Neuronal stem cell (in vitro differentiated cells): Measurements from ENCODE around the gene SYDE1. TPM values are rescaled to one million over a fixed set of nuclear protein-coding genes. Genes with fewer than 3 reads are reported as not detected.
"Not testable (repeated sequence)": the region's sequence is repeated elsewhere in the genome, so short reads cannot be mapped to it uniquely, and the experiment has no call there.

Experiments
- DNase-seq: peaks from one replicate; pipeline ENCODE4 v3.0.0-alpha.2; 2013; ENCODE audit warnings: low spot score
- H2AFZ ChIP-seq: one replicate; pipeline ENCODE4 v1.6.1; 2013; ENCODE audit warnings: mild to moderate bottlenecking, low read length, inconsistent platforms
- H2AK5ac ChIP-seq: 2 replicates; pipeline ENCODE4 v1.6.1; 2013; ENCODE audit warnings: low read depth, mild to moderate bottlenecking, inconsistent platforms, low read length, moderate library complexity, mixed read lengths
- H2BK120ac ChIP-seq: 2 replicates; pipeline ENCODE4 v1.6.1; 2013; ENCODE audit warnings: low read depth, mild to moderate bottlenecking, inconsistent platforms, low read length, moderate library complexity, mixed read lengths
- H2BK12ac ChIP-seq: one replicate; pipeline ENCODE4 v1.6.1; 2013; ENCODE audit warnings: low read length, inconsistent platforms
- H2BK15ac ChIP-seq: 2 replicates; pipeline ENCODE4 v1.6.1; 2013; ENCODE audit warnings: mild to moderate bottlenecking, low read length, inconsistent platforms, mixed read lengths
- H2BK5ac ChIP-seq: one replicate; pipeline ENCODE4 v1.6.1; 2013; ENCODE audit warnings: inconsistent platforms, mild to moderate bottlenecking, low read length, moderate library complexity
- H3K14ac ChIP-seq: one replicate; pipeline ENCODE4 v1.6.1; 2013; ENCODE audit warnings: low read length, inconsistent platforms
- H3K18ac ChIP-seq: 2 replicates; pipeline ENCODE4 v1.6.1; 2013; ENCODE audit warnings: low read length, inconsistent platforms
- H3K23ac ChIP-seq: 2 replicates; pipeline ENCODE4 v1.6.1; 2013; ENCODE audit warnings: low read depth, mild to moderate bottlenecking, mixed read lengths, low read length, inconsistent platforms; ENCODE audit not compliant: poor library complexity
- H3K27ac ChIP-seq: replicated peaks from 3 replicates; pipeline ENCODE4 v1.5.1; 2013; ENCODE audit warnings: low read length, inconsistent platforms
- H3K27me3 ChIP-seq, 3 experiments: 2 replicates each; pipeline ENCODE4 v1.6.1; 2013; ENCODE audit warnings: low read length in 3 of 3, mild to moderate bottlenecking in 2 of 3, inconsistent platforms in 1 of 3, low read depth in 1 of 3, mixed read lengths in 1 of 3, moderate library complexity in 1 of 3; ENCODE audit not compliant: control insufficient read depth in 3 of 3, insufficient read depth in 3 of 3
- H3K36me3 ChIP-seq, 2 donors: replicated peaks in 1 of 2; 2 replicates each; pipeline ENCODE4 v1.6.1; 2013; ENCODE audit warnings: low read length in 2 of 2; ENCODE audit not compliant: control insufficient read depth in 2 of 2, insufficient read depth in 2 of 2
- H3K4ac ChIP-seq: 2 replicates; pipeline ENCODE4 v1.6.1; 2013; ENCODE audit warnings: inconsistent platforms, mild to moderate bottlenecking, low read length, moderate library complexity
- H3K4me1 ChIP-seq, 2 donors: 1 replicate in 1 of 2; 2 replicates in 1 of 2; pipeline ENCODE4 v1.6.1; 2013; ENCODE audit warnings: low read length in 2 of 2, low read depth in 1 of 2; ENCODE audit not compliant: control insufficient read depth in 2 of 2, insufficient read depth in 1 of 2
- H3K4me2 ChIP-seq: one replicate; pipeline ENCODE4 v1.6.1; 2013; ENCODE audit warnings: mild to moderate bottlenecking, low read length, inconsistent platforms; ENCODE audit not compliant: insufficient read depth, poor library complexity, severe bottlenecking
- H3K4me3 ChIP-seq, 2 donors: 2 replicates each; pipeline ENCODE4 v1.5.1; 2013; ENCODE audit warnings: low read length in 2 of 2, mild to moderate bottlenecking in 2 of 2, inconsistent platforms in 1 of 2, moderate library complexity in 1 of 2
- H3K79me1 ChIP-seq: one replicate; pipeline ENCODE4 v1.6.1; 2013; ENCODE audit warnings: low read depth, mild to moderate bottlenecking, inconsistent platforms, low read length, moderate library complexity
- H3K9ac ChIP-seq: one replicate; pipeline ENCODE4 v1.6.1; 2013; ENCODE audit warnings: mild to moderate bottlenecking, low read depth, low read length, inconsistent platforms; ENCODE audit not compliant: poor library complexity
- H3K9me3 ChIP-seq, 2 donors: replicated peaks in 1 of 2; 2 replicates each; pipeline versions ENCODE3 to v1.6.1; 2013; ENCODE audit warnings: low read length in 2 of 2, mild to moderate bottlenecking in 2 of 2, inconsistent platforms in 1 of 2, low read depth in 1 of 2, mixed read lengths in 1 of 2, moderate library complexity in 1 of 2; ENCODE audit not compliant: control insufficient read depth in 2 of 2, insufficient read depth in 1 of 2
- H4K8ac ChIP-seq: one replicate; pipeline ENCODE4 v1.6.1; 2013; ENCODE audit warnings: low read depth, mild to moderate bottlenecking, inconsistent platforms, low read length, moderate library complexity
- H4K91ac ChIP-seq: one replicate; pipeline ENCODE4 v1.6.1; 2013; ENCODE audit warnings: low read length, low read depth, mild to moderate bottlenecking, inconsistent platforms; ENCODE audit not compliant: poor library complexity
- WGBS, 2 donors: extraction: QIAGEN DNeasy Blood & Tissue Kit; methylation state at CpG; one replicate each; pipeline ENCODE4 v1.1.7; 2013; ENCODE audit warnings: missing lambda C conversion rate in 2 of 2, mixed read lengths in 1 of 2; ENCODE audit not compliant: insufficient read length in 2 of 2, insufficient replicate concordance in 1 of 2; ENCODE audit errors: extremely low coverage in 2 of 2; 5-methylcytosine and 5-hydroxymethylcytosine counted together
- polyA plus RNA-seq, 2 experiments: library from polyadenylated mRNA; stranded (reverse); fragments of 200-250 nt; gene quantifications; one replicate each; pipeline ENCODE4 v1.2.3, GENCODE V29; 2013

SYDE1 gene
- polyA plus RNA-seq (2013, experiment 1 of 2): 12.9 TPM
- polyA plus RNA-seq (2013, experiment 2 of 2): 13.2 TPM

GRCh38 chr19:15107061-15108010, at the start of gene SYDE1:
Gene SYDE1, plus strand, starts transcription at chr19:15107401. Its CDS starts 33 bp downstream, at chr19:15107434.
- Histone ChIP-seq H3K27me3 (no peaks in the 10 kb centered on the region), H2BK15ac (peak within 1 kb of the TSS; percentile 69), H3K23ac (peak within 1 kb of the TSS; percentile 67), H2BK120ac (no peak within 1 kb of the TSS), H3K4me2 (peak within 1 kb of the TSS; percentile 85), H3K9ac (peak within 1 kb of the TSS; percentile 89), H3K27ac (peak within 1 kb of the TSS; percentile 83), H4K91ac (peak within 1 kb of the TSS; percentile 98), H3K36me3 (peaks cover 19 to 34% of the 10 kb centered on the region in 2 donors), H2AFZ (peak within 1 kb of the TSS; percentile 99), H2AK5ac (peak within 1 kb of the TSS; percentile 54), H3K14ac (peak within 1 kb of the TSS; percentile 76), H3K4me1 (peaks cover 4 to 9% of the 10 kb centered on the region in 2 donors), H2BK12ac (peak within 1 kb of the TSS; percentile 31), H3K18ac (peak within 1 kb of the TSS; percentile 98), H3K9me3 (peaks cover 10 to 18% of the 10 kb centered on the region in 2 donors), H3K4ac (peak within 1 kb of the TSS; percentile 97), H4K8ac (no peak within 1 kb of the TSS), H2BK5ac (peak within 1 kb of the TSS; percentile 98), H3K79me1 (peaks cover 9% of the 10 kb centered on the region), H3K4me3 (peak within 1 kb of the TSS; percentile 84 to 88)
- no CpG with 5 or more reads among the region's 78 CpGs for WGBS, 2 donors
- DNase-seq: peak; percentile 71

- Histone ChIP-seq H4K91ac (no peak overlapping the region), H3K4me3 (no peak overlapping the region), H3K23ac (no peak overlapping the region), H2AFZ (no peak overlapping the region), H2BK12ac (no peak overlapping the region), H3K9me3 (peaks cover 0 to 5% of the 10 kb centered on the region in 2 donors), H2BK5ac (no peak overlapping the region), H3K9ac (no peak overlapping the region), H3K4me1 (no peaks in the 10 kb centered on the region), H3K18ac (no peak overlapping the region), H3K4me2 (no peak overlapping the region), H2AK5ac (no peak overlapping the region), H3K14ac (no peak overlapping the region), H2BK15ac (no peak overlapping the region), H3K27ac (no peak overlapping the region), H4K8ac (no peak overlapping the region), H3K27me3 (peaks cover 0 to 16% (median 0%) of the 10 kb centered on the region in 3 experiments), H3K79me1 (no peaks in the 10 kb centered on the region), H3K36me3 (no peaks in the 10 kb centered on the region), H3K4ac (no peak overlapping the region), H2BK120ac (no peak overlapping the region)
- DNase-seq: no peak
- no CpG with 5 or more reads among the region's 12 CpGs for WGBS, 2 donors
Observed at GRCh38 chr19:15062036-15062435, 45.2 kb upstream of the SYDE1 start.

GRCh38 chr19:15070386-15070785, 36.8 kb upstream of the SYDE1 start:
- not testable (repeated sequence) for H2AFZ ChIP-seq, H2BK12ac ChIP-seq, H3K9me3 ChIP-seq, H3K4me2 ChIP-seq, H3K36me3 ChIP-seq, H2BK15ac ChIP-seq, H3K23ac ChIP-seq, H3K79me1 ChIP-seq, H2BK5ac ChIP-seq, H3K14ac ChIP-seq, H3K4me3 ChIP-seq, H3K18ac ChIP-seq, H4K8ac ChIP-seq, H3K27ac ChIP-seq, H3K4ac ChIP-seq, H2AK5ac ChIP-seq, H3K4me1 ChIP-seq, H3K9ac ChIP-seq, H4K91ac ChIP-seq, H2BK120ac ChIP-seq, DNase-seq
- no CpG with 5 or more reads among the region's 4 CpGs for WGBS, 2 donors
- peaks cover 0 to 16% (median 0%) of the 10 kb centered on the region in 3 experiments for H3K27me3 ChIP-seq

- Histone ChIP-seq H2AK5ac (no peak overlapping the region), H3K18ac (no peak overlapping the region), H2BK120ac (no peak overlapping the region), H4K91ac (no peak overlapping the region), H3K36me3 (no peaks in the 10 kb centered on the region), H2BK15ac (no peak overlapping the region), H2BK5ac (no peak overlapping the region), H3K4me1 (no peaks in the 10 kb centered on the region), H3K4ac (no peak overlapping the region), H3K4me2 (no peak overlapping the region), H3K14ac (no peak overlapping the region), H3K23ac (no peak overlapping the region), H3K4me3 (no peak overlapping the region), H3K27ac (no peak overlapping the region), H3K79me1 (no peaks in the 10 kb centered on the region), H3K27me3 (peaks cover 0 to 4% (median 0%) of the 10 kb centered on the region in 3 experiments), H4K8ac (no peak overlapping the region), H3K9ac (no peak overlapping the region), H2BK12ac (no peak overlapping the region), H3K9me3 (no peaks in the 10 kb centered on the region), H2AFZ (no peak overlapping the region)
- no peak for DNase-seq
- no CpG with 5 or more reads among the region's 23 CpGs for WGBS, 2 donors
Observed at GRCh38 chr19:15072930-15073647, 34.1 kb upstream of the SYDE1 start.
